Endothelial cell of umbilical vein (primary cell): Measurements from ENCODE around the gene ABHD13. TPM values are rescaled to one million over a fixed set of nuclear protein-coding genes. Genes with fewer than 3 reads are reported as not detected.

Source experiments
- BruUV-seq: library from RNA; stranded (reverse); fragments of 400-500 nt; replicated peaks from 2 replicates; lab custom pipeline; 2021; lab: Mats Ljungman, UMichigan
- CTCF ChIA-PET: fragments of 300-600, 350-600 bp; sonication (Branson Sonifier 250); formaldehyde crosslinking; loops from one replicate; lab custom pipeline; 2021; ENCODE audit warnings: antibody characterized with exemption, inconsistent platforms; lab: Charles Lee
- POLR2A ChIA-PET: fragments of 300-600, 350-600 bp; sonication (Branson Sonifier 250); formaldehyde crosslinking; loops from one replicate; lab custom pipeline; 2021; ENCODE audit warnings: antibody characterized with exemption, inconsistent platforms; lab: Charles Lee
- DNase-seq: peaks from one replicate; pipeline ENCODE4 v3.0.0-alpha.2; 2011; ENCODE audit warnings: low read depth, low spot score
- FAIRE-seq: peaks from 2 replicates; lab custom pipeline; 2011; peaks lifted over from hg19 to GRCh38; lab: Jason Lieb, UNC
- H2AFZ ChIP-seq: 2 replicates; pipeline ENCODE4 v1.6.0; 2012; ENCODE audit warnings: low read depth, low read length, control low read depth, inconsistent platforms
- H3K27ac ChIP-seq: 2 replicates; pipeline ENCODE4 v1.5.1; 2011; ENCODE audit warnings: low read depth, mild to moderate bottlenecking, control low read depth, low read length, moderate library complexity; ENCODE audit not compliant: insufficient read depth
- H3K27me3 ChIP-seq, 2 experiments: 2 replicates each; pipeline versions ENCODE4 v1.6.0 to v1.6.1; 2011; ENCODE audit warnings: low read length in 2 of 2, mixed read lengths in 1 of 2; ENCODE audit not compliant: control insufficient read depth in 2 of 2, insufficient read depth in 2 of 2
- H3K36me3 ChIP-seq, 2 experiments: 2 replicates in 1 of 2; 3 replicates in 1 of 2; pipeline ENCODE4 v1.5.1; 2011; ENCODE audit warnings: low read length in 2 of 2, mild to moderate bottlenecking in 1 of 2, moderate library complexity in 1 of 2; ENCODE audit not compliant: control insufficient read depth in 2 of 2, insufficient read depth in 2 of 2; ENCODE audit errors: extremely low read depth in 1 of 2
- H3K4me1 ChIP-seq: 3 replicates; pipeline ENCODE4 v1.5.1; 2011; ENCODE audit warnings: mild to moderate bottlenecking, low read length; ENCODE audit not compliant: control insufficient read depth, insufficient read depth; ENCODE audit errors: extremely low read depth
- H3K4me2 ChIP-seq: 2 replicates; pipeline ENCODE4 v1.6.1; 2011; ENCODE audit warnings: low read length, control low read depth, mixed read lengths; ENCODE audit not compliant: insufficient read depth
- H3K4me3 ChIP-seq, 3 experiments: fragments of 200-600 bp in 1 of 3; sonication (generic), shearing (Covaris generic) in 1 of 3; replicated peaks in 1 of 3; 2 replicates each; pipeline ENCODE4 v1.5.1; 2011 to 2016; ENCODE audit warnings: control low read depth in 3 of 3, low read length in 3 of 3, mild to moderate bottlenecking in 2 of 3, inconsistent platforms in 1 of 3, low read depth in 1 of 3, moderate library complexity in 1 of 3; ENCODE audit not compliant: insufficient read depth in 1 of 3
- H3K79me2 ChIP-seq: 2 replicates; pipeline ENCODE4 v1.6.0; 2012; ENCODE audit warnings: low read length, inconsistent platforms; ENCODE audit not compliant: control insufficient read depth, insufficient read depth
- H3K9ac ChIP-seq: replicated peaks from 2 replicates; pipeline ENCODE3; 2011; ENCODE audit warnings: low read length, control low read depth; ENCODE audit not compliant: insufficient read depth; ENCODE audit errors: extremely low read depth
- H3K9me1 ChIP-seq: replicated peaks from 3 replicates; pipeline ENCODE4 v1.6.0; 2011; ENCODE audit warnings: mild to moderate bottlenecking, low read length; ENCODE audit not compliant: control insufficient read depth, insufficient read depth; ENCODE audit errors: extremely low read depth
- H3K9me3 ChIP-seq: replicated peaks from 2 replicates; pipeline ENCODE4 v1.5.1; 2012; ENCODE audit warnings: low read length, inconsistent platforms; ENCODE audit not compliant: control insufficient read depth, insufficient read depth
- H4K20me1 ChIP-seq: replicated peaks from 2 replicates; pipeline ENCODE3; 2011; ENCODE audit warnings: mild to moderate bottlenecking, low read length; ENCODE audit not compliant: control insufficient read depth, insufficient read depth; ENCODE audit errors: extremely low read depth
- CTCF ChIP-seq, 2 donors: IDR thresholded peaks; 1 replicate in 1 of 2; 2 replicates in 1 of 2; pipeline ENCODE4 v1.5.1; 2011; ENCODE audit warnings: low read length in 2 of 2, mild to moderate bottlenecking in 2 of 2, moderate library complexity in 2 of 2, control low read depth in 1 of 2, inconsistent platforms in 1 of 2, low read depth in 1 of 2; ENCODE audit not compliant: insufficient read depth in 1 of 2; ENCODE audit errors: extremely low read depth in 1 of 2
- EZH2 ChIP-seq: IDR thresholded peaks from 2 replicates; pipeline ENCODE4 v1.6.1; 2012; ENCODE audit warnings: borderline replicate concordance, low read depth, mild to moderate bottlenecking, moderate library complexity, low read length, inconsistent platforms; ENCODE audit not compliant: severe bottlenecking
- FOS ChIP-seq: IDR thresholded peaks from 2 replicates; pipeline ENCODE4 v1.6.1; 2011; ENCODE audit warnings: mild to moderate bottlenecking, low read length, moderate library complexity, borderline replicate concordance; ENCODE audit not compliant: insufficient read depth
- GATA2 ChIP-seq: IDR thresholded peaks from 2 replicates; pipeline ENCODE4 v1.7.0; 2011; ENCODE audit warnings: low read depth, mild to moderate bottlenecking, moderate library complexity, mixed read lengths, low read length; ENCODE audit not compliant: insufficient read length, insufficient read depth
- JUN ChIP-seq: IDR thresholded peaks from 2 replicates; pipeline ENCODE4 v1.6.1; 2011; ENCODE audit warnings: borderline replicate concordance, low read depth; ENCODE audit not compliant: insufficient read length, insufficient read depth
- MAX ChIP-seq: IDR thresholded peaks from 2 replicates; pipeline ENCODE4 v1.6.1; 2011; ENCODE audit not compliant: insufficient read depth, insufficient read length
- MYC ChIP-seq: IDR thresholded peaks from one replicate; pipeline ENCODE4 v1.6.1; 2011; ENCODE audit warnings: mild to moderate bottlenecking, low read depth, low read length
- POLR2A ChIP-seq: IDR thresholded peaks from 2 replicates; pipeline ENCODE4 v1.6.1; 2012; ENCODE audit warnings: low read depth, mild to moderate bottlenecking, control low read depth, low read length
- POLR2AphosphoS5 ChIP-seq: IDR thresholded peaks from 2 replicates; pipeline ENCODE4 v1.6.1; 2012; ENCODE audit warnings: low read depth, mild to moderate bottlenecking, control low read depth, low read length, moderate library complexity; ENCODE audit not compliant: insufficient read depth
- dilution Hi-C: fragments of 300-500 bp; cut with MboI; formaldehyde crosslinking; loops from one replicate; pipeline ENCODE4 v1.15.0; 2019; ENCODE audit warnings: low sequenced_read_pairs; ENCODE audit not compliant: extremely low pct_ligation_motif_present
- intact Hi-C: fragments of 100-400 bp; cut with micrococcal nuclease; formaldehyde crosslinking; loops from one replicate; pipeline ENCODE4 v1.10.0; 2022
- polyA plus RNA-seq, 4 experiments: library from polyadenylated mRNA; depleted of rRNA in 3 of 4; stranded (reverse) in 3 of 4; unstranded in 1 of 4; fragments of >200 nt; gene quantifications; 2 replicates each; pipeline versions ENCODE4 v1.2.1 to v1.2.3, GENCODE V29; 2011 to 2012; ENCODE audit warnings: missing spikeins in 1 of 4
- total RNA-seq: library from RNA; stranded (reverse); gene quantifications from 2 replicates; pipeline ENCODE4 v1.2.3, GENCODE V29; 2021

The ABHD13 gene
- total and polyA plus RNA-seq, 2 donors (not counting 3 experiments of a cell fraction or from before 2014, with no cell fraction given) = 3.9 to 7.2 TPM

GRCh38 chr13:108263621-108264355, 45.6 kb downstream of the ABHD13 start:
- no peak for TF ChIP-seq POLR2A
- no peak for TF ChIP-seq GATA2
- no peak for TF ChIP-seq JUN
- TF ChIP-seq EZH2 = no peak
- CTCF ChIA-PET = no interaction called here
- no peaks in the 10 kb centered on the region for H3K79me2 ChIP-seq
- H3K9me1 ChIP-seq = no peaks in the 10 kb centered on the region
- H3K27me3 ChIP-seq = no peaks in the 10 kb centered on the region
- dilution Hi-C loops = no loop called here
- no peaks in the 10 kb centered on the region for H4K20me1 ChIP-seq
- no peaks in the 10 kb centered on the region for H3K9me3 ChIP-seq
- H3K27ac ChIP-seq = no peak overlapping the region
- no peaks in the 10 kb centered on the region for H3K36me3 ChIP-seq
- FAIRE-seq (no peak), DNase-seq (no peak)
- BruUV-seq = no TSS peak
- no peak overlapping the region for H3K9ac ChIP-seq
- H2AFZ ChIP-seq = no peak overlapping the region
- POLR2A ChIA-PET = no interaction called here
- H3K4me3 ChIP-seq = no peak overlapping the region
- intact Hi-C loops = no loop called here
- no peak overlapping the region for H3K4me2 ChIP-seq
- H3K4me1 ChIP-seq = peaks cover 3% of the 10 kb centered on the region

GRCh38 chr13:108266321-108266990, 48.3 kb downstream of the ABHD13 start:
- no peak overlapping the region for H2AFZ ChIP-seq
- no peak overlapping the region for H3K4me3 ChIP-seq
- CTCF ChIA-PET = no interaction called here
- no TSS peak for BruUV-seq
- H4K20me1 ChIP-seq = no peaks in the 10 kb centered on the region
- dilution Hi-C loops = no loop called here
- peaks cover 6% of the 10 kb centered on the region for H3K4me1 ChIP-seq
- TF ChIP-seq GATA2 (no peak), FOS (no peak), POLR2A (no peak), POLR2AphosphoS5 (no peak), MYC (no peak), CTCF (IDR thresholded peaks at IDR 0.05; ENCODE audit: extremely low read depth in 1 of 2, insufficient read depth in 1 of 2, low read depth in 1 of 2, low read length in 2 of 2) (no peak), EZH2 (no peak), MAX (no peak), JUN (no peak)
- H3K4me2 ChIP-seq = no peak overlapping the region
- no peaks in the 10 kb centered on the region for H3K79me2 ChIP-seq
- H3K36me3 ChIP-seq = no peaks in the 10 kb centered on the region
- H3K9me3 ChIP-seq = no peaks in the 10 kb centered on the region
- DNase-seq = peak; percentile 26
- POLR2A ChIA-PET = no interaction called here
- no peaks in the 10 kb centered on the region for H3K27me3 ChIP-seq
- H3K9ac ChIP-seq = no peak overlapping the region
- no peaks in the 10 kb centered on the region for H3K9me1 ChIP-seq
- no peak for FAIRE-seq
- H3K27ac ChIP-seq = no peak overlapping the region
- intact Hi-C loops = no loop called here
